Measurements from ENCODE around the gene PAM. TPM values are rescaled to one million over a fixed set of nuclear protein-coding genes. Genes with fewer than 3 reads are reported as not detected.
A peak's percentile ranks its signal among the peaks of the same experiment; 100 is the strongest.

PAM gene
- total RNA-seq, 2 experiments from 2014 or later, result 31.2 to 37.6 TPM

DNA sequence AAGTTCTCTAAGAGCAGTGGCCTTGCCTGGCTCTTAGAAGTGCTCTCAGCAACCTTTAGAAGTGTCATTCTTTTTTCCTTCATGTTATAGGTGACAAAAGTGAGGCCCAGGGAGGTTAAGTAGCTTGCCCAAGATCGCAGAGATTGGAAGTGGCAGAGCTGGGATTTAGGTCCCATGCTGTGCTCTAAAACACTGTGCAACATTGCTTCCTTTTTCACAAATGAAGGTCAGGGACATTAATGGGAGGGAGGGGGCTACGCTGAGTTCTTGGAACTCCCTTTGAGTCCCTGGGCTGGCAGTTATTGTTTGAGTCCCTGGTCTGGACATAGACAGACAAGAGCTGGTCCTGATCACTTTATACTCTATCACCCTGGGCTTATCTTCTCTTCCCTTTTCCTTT, 45.3 kb downstream of the PAM start:
- intact Hi-C loops (cut with micrococcal nuclease), result no loop called here
- Mint-ChIP-seq H3K4me1 (ENCODE audit: low read depth) (peaks cover 37% of the 10 kb centered on the region), H3K4me3 (no peak overlapping the region), H3K27me3 (ENCODE audit: low read depth) (no peaks in the 10 kb centered on the region), H3K27ac (no peak overlapping the region), H3K36me3 (ENCODE audit: low read depth) (peaks cover 2% of the 10 kb centered on the region), H3K9me3 (no peaks in the 10 kb centered on the region)
- no peak for DNase-seq
- CTCF ChIA-PET, result interaction anchor here (0.7 to 1.3 kb wide), 2 partner anchors 9 to 14 kb away, joined by 3 to 4 read pairs; no protein-coding TSS in a partner anchor

GRCh38 chr5:102801371-102801770, 46.3 kb downstream of the PAM start:
- Mint-ChIP-seq H3K27ac (no peak overlapping the region), H3K4me3 (no peak overlapping the region), H3K9me3 (no peaks in the 10 kb centered on the region), H3K4me1 (ENCODE audit: low read depth) (peaks cover 32% of the 10 kb centered on the region), H3K36me3 (ENCODE audit: low read depth) (peaks cover 3% of the 10 kb centered on the region), H3K27me3 (ENCODE audit: low read depth) (no peaks in the 10 kb centered on the region)
- CTCF ChIA-PET, result interaction anchor here (1.5 kb wide), 1 partner anchor 120 kb away, joined by 3 read pairs; no protein-coding TSS in a partner anchor
- peak; percentile 25 for DNase-seq
- intact Hi-C loops (cut with micrococcal nuclease), result no loop called here

DNA sequence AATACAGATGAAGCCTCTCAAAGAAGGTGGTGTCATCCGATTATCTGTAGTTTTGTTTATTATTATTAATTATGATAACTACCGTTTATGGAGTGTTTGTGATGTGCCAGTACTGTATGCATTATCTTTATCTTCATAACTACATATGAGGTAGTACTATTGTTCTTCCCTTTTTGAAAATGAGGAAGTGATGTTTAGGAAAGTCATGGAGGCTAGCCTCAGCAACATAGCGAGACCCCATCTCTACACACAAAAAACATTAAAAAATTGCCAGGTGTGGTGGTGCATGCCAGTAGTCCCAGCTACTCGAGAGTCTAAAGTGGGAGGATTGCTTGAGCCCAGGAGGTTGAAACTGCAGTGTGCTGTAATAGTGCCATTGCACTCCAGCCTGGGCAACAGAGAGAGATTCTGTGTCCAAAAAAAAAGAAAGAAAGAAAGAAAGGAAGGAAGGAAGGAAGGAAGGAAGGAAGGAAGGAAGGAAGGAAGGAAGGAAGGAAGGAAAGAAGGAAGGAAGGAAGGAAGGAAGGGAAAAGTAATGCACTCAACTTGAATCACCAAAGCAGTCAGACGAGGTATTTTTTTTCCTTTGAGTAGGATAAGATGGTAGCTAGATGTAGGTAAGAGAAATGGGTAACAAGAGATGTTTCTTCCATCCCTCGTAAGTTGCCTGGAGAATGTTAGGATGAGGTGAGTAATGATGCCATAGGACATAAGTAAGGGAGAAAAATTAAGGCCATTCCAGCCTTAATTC, 47.8 kb downstream of the PAM start:
- Mint-ChIP-seq H3K9me3 (no peaks in the 10 kb centered on the region), H3K4me3 (no peak overlapping the region), H3K4me1 (ENCODE audit: low read depth) (peaks cover 33% of the 10 kb centered on the region), H3K27me3 (ENCODE audit: low read depth) (no peaks in the 10 kb centered on the region), H3K27ac (no peak overlapping the region), H3K36me3 (ENCODE audit: low read depth) (peaks cover 4% of the 10 kb centered on the region)
- intact Hi-C loops (cut with micrococcal nuclease), result no loop called here
- no peak for DNase-seq
- CTCF ChIA-PET, result interaction anchor here (1.1 kb wide), 1 partner anchor 86 kb away, joined by 3 read pairs; no protein-coding TSS in a partner anchor

DNA sequence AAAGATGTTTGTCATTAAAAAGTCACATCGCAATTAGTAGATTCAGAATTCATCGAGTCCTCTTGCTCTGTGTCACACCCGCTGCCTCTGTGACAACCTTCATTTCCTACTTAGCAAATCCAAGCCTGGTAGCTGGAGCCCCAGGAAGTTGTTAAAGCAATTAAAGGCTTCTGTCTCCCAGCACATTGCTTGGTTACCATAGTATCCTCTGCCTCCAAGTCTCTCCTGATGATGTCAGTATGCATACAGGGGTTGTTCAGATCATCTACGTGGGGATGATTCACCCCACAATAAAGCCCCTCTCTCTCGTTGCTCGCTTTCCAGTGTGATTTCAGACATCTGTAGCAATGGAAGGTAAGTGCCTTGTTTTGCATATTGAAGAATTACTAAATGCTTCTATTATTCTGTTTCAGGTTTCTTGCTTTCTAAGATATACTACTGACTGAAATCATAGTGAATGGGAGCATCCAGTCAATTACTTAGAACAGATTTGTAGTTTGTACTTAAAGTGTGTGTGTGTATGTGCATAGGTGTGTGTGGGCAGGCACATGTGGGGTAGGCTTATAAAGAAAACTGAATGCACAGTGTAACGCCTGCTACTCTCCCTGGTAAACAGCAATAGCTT, 52.9 kb downstream of the PAM start:
- Mint-ChIP-seq H3K36me3 (ENCODE audit: low read depth) (peaks cover 6% of the 10 kb centered on the region), H3K4me1 (ENCODE audit: low read depth) (peaks cover 5% of the 10 kb centered on the region), H3K9me3 (no peaks in the 10 kb centered on the region), H3K27ac (no peak overlapping the region), H3K27me3 (ENCODE audit: low read depth) (no peaks in the 10 kb centered on the region), H3K4me3 (no peak overlapping the region)
- intact Hi-C loops (cut with micrococcal nuclease), result no loop called here
- CTCF ChIA-PET, result interaction anchor here (0.5 kb wide), 1 partner anchor 135 kb away, joined by 3 read pairs; no protein-coding TSS in a partner anchor
- no peak for DNase-seq

- DNase-seq, result no peak
- Mint-ChIP-seq H3K4me1 (ENCODE audit: low read depth) (peaks cover 5% of the 10 kb centered on the region), H3K27me3 (ENCODE audit: low read depth) (no peaks in the 10 kb centered on the region), H3K36me3 (ENCODE audit: low read depth) (peaks cover 6% of the 10 kb centered on the region), H3K27ac (no peak overlapping the region), H3K4me3 (no peak overlapping the region), H3K9me3 (no peaks in the 10 kb centered on the region)
- intact Hi-C loops (cut with micrococcal nuclease), result no loop called here
- CTCF ChIA-PET, result no interaction called here
These were observed 53.9 kb downstream of the PAM start for GRCh38 chr5:102809033-102809432.

- H3K4me1 Mint-ChIP-seq (ENCODE audit: low read depth), result peaks cover 19% of the 10 kb centered on the region
- no peaks in the 10 kb centered on the region for H3K27me3 Mint-ChIP-seq (ENCODE audit: low read depth)
- H3K4me3 Mint-ChIP-seq, result no peak overlapping the region
- CTCF ChIA-PET, result no interaction called here
- H3K27ac Mint-ChIP-seq, result no peak overlapping the region
- H3K9me3 Mint-ChIP-seq, result no peaks in the 10 kb centered on the region
- peaks cover 4% of the 10 kb centered on the region for H3K36me3 Mint-ChIP-seq (ENCODE audit: low read depth)
- DNase-seq, result no peak
- intact Hi-C loops (cut with micrococcal nuclease), result no loop called here
These were observed 56.9 kb downstream of the PAM start for GRCh38 chr5:102811972-102812371.

DNA sequence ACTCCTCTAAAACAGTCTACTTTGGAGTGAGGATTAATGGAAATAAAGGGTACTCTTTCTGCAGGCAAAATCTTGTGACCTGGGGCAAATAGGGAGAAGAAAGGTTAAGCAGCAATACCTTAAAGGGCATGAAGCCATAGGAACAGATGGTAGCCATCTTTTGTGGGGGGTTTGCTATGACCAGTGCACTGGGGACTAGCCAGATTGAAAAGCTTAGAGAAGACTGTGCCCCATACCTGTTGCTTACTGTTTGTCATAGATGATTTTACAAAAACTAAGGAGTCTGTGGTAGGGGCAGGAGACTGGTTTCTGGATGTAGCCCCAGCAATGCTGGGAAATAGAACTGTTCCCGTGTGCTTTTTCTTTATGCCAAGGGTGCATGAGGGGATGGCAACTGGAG, 58.6 kb downstream of the PAM start:
- intact Hi-C loops (cut with micrococcal nuclease), result no loop called here
- CTCF ChIA-PET, result no interaction called here
- H3K36me3 Mint-ChIP-seq (ENCODE audit: low read depth), result peaks cover 3% of the 10 kb centered on the region
- H3K4me3 Mint-ChIP-seq, result no peak overlapping the region
- H3K4me1 Mint-ChIP-seq (ENCODE audit: low read depth), result peaks cover 13% of the 10 kb centered on the region
- H3K9me3 Mint-ChIP-seq, result no peaks in the 10 kb centered on the region
- no peaks in the 10 kb centered on the region for H3K27me3 Mint-ChIP-seq (ENCODE audit: low read depth)
- no peak for DNase-seq
- H3K27ac Mint-ChIP-seq, result no peak overlapping the region

- peaks cover 3% of the 10 kb centered on the region for H3K36me3 Mint-ChIP-seq (ENCODE audit: low read depth)
- H3K4me3 Mint-ChIP-seq, result no peak overlapping the region
- intact Hi-C loops (cut with micrococcal nuclease), result no loop called here
- DNase-seq, result no peak
- peaks cover 13% of the 10 kb centered on the region for H3K4me1 Mint-ChIP-seq (ENCODE audit: low read depth)
- no peaks in the 10 kb centered on the region for H3K9me3 Mint-ChIP-seq
- CTCF ChIA-PET, result interaction anchor here (0.8 kb wide), 1 partner anchor 120 kb away, joined by 3 read pairs; no protein-coding TSS in a partner anchor
- H3K27ac Mint-ChIP-seq, result no peak overlapping the region
- H3K27me3 Mint-ChIP-seq (ENCODE audit: low read depth), result no peaks in the 10 kb centered on the region
These were observed 60.0 kb downstream of the PAM start for GRCh38 chr5:102815084-102815483.

GRCh38 chr5:102815540-102816332, 60.6 kb downstream of the PAM start:
- Mint-ChIP-seq H3K36me3 (ENCODE audit: low read depth) (peaks cover 3% of the 10 kb centered on the region), H3K9me3 (no peaks in the 10 kb centered on the region), H3K4me3 (no peak overlapping the region), H3K27me3 (ENCODE audit: low read depth) (no peaks in the 10 kb centered on the region), H3K4me1 (ENCODE audit: low read depth) (peaks cover 13% of the 10 kb centered on the region), H3K27ac (no peak overlapping the region)
- intact Hi-C loops (cut with micrococcal nuclease), result no loop called here
- CTCF ChIA-PET, result interaction anchor here (0.8 kb wide), 1 partner anchor 121 kb away, joined by 3 read pairs; no protein-coding TSS in a partner anchor
- DNase-seq, result no peak

GRCh38 chr5:102818345-102818744, 63.2 kb downstream of the PAM start:
- Mint-ChIP-seq H3K4me1 (ENCODE audit: low read depth) (peaks cover 24% of the 10 kb centered on the region), H3K27ac (no peak overlapping the region), H3K9me3 (no peaks in the 10 kb centered on the region), H3K4me3 (no peak overlapping the region), H3K27me3 (ENCODE audit: low read depth) (no peaks in the 10 kb centered on the region), H3K36me3 (ENCODE audit: low read depth) (no peaks in the 10 kb centered on the region)
- CTCF ChIA-PET, result no interaction called here
- intact Hi-C loops (cut with micrococcal nuclease), result no loop called here
- no peak for DNase-seq

DNA sequence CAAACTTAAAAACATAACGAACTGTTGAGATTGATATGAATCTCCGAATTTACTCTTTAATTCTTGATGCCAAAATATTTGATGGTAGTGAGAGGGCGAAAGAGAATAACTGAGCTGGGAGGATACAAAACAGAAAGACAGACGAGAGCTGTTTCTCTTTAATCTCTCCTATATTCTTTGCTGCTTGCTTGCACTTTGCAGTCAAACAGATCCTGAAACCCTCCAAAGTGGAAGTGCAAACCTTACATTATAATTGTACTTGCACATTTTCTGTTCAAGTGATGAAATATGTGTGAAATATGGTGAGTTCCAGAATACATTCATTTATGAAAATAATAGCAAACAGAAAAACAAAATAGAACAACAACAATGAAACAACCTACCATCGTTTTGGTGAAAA, 63.8 kb downstream of the PAM start:
- Mint-ChIP-seq H3K36me3 (ENCODE audit: low read depth) (no peaks in the 10 kb centered on the region), H3K9me3 (no peaks in the 10 kb centered on the region), H3K27me3 (ENCODE audit: low read depth) (no peaks in the 10 kb centered on the region), H3K4me3 (no peak overlapping the region), H3K27ac (no peak overlapping the region), H3K4me1 (ENCODE audit: low read depth) (peaks cover 24% of the 10 kb centered on the region)
- CTCF ChIA-PET, result no interaction called here
- intact Hi-C loops (cut with micrococcal nuclease), result no loop called here
- no peak for DNase-seq

GRCh38 chr5:102819634-102820033, 64.5 kb downstream of the PAM start:
- CTCF ChIA-PET, result no interaction called here

More at GRCh38 chr5:102819634-102820033, 64.5 kb downstream of the PAM start:
- H3K27me3 Mint-ChIP-seq (ENCODE audit: low read depth), result no peaks in the 10 kb centered on the region
- no peak overlapping the region for H3K27ac Mint-ChIP-seq
- no peaks in the 10 kb centered on the region for H3K36me3 Mint-ChIP-seq (ENCODE audit: low read depth)
- H3K4me1 Mint-ChIP-seq (ENCODE audit: low read depth), result peaks cover 24% of the 10 kb centered on the region
- intact Hi-C loops (cut with micrococcal nuclease), result no loop called here
- DNase-seq, result no peak
- no peaks in the 10 kb centered on the region for H3K9me3 Mint-ChIP-seq
- H3K4me3 Mint-ChIP-seq, result no peak overlapping the region
